Neural progenitor cell (in vitro differentiated cells): ENCODE measurements around the gene RNF222. TPM values are rescaled to one million over a fixed set of nuclear protein-coding genes. Genes with fewer than 3 reads are reported as not detected.
"Not testable (repeated sequence)": the region's sequence is repeated elsewhere in the genome, so short reads cannot be mapped to it uniquely, and the experiment has no call there.

Source experiments
- DNase-seq: peaks from one replicate; pipeline ENCODE4 v3.0.0-alpha.2; 2016; ENCODE audit warnings: low spot score
- H2AFZ ChIP-seq: fragments of 200-600 bp; sonication (generic); replicated peaks from 2 replicates; pipeline ENCODE4 v1.6.1; 2016; ENCODE audit warnings: antibody characterized with exemption
- H3F3A ChIP-seq: fragments of 200-600 bp; sonication (generic); 2 replicates; pipeline ENCODE4 v1.6.1; 2016; ENCODE audit warnings: antibody characterized with exemption, low read depth
- H3K27ac ChIP-seq: fragments of 200-600 bp; sonication (generic); 2 replicates; pipeline ENCODE4 v1.5.1; 2016; ENCODE audit warnings: mild to moderate bottlenecking
- H3K27me3 ChIP-seq: fragments of 200-600 bp; sonication (generic); 2 replicates; pipeline ENCODE4 v1.6.1; 2016; ENCODE audit warnings: mild to moderate bottlenecking, moderate library complexity
- H3K36me3 ChIP-seq: fragments of 200-600 bp; sonication (generic); 2 replicates; pipeline ENCODE4 v1.5.1; 2016
- H3K4me1 ChIP-seq: fragments of 200-600 bp; sonication (generic); 2 replicates; pipeline ENCODE4 v1.6.1; 2016; ENCODE audit warnings: mixed run types
- H3K4me2 ChIP-seq: fragments of 200-600 bp; sonication (generic); 2 replicates; pipeline ENCODE4 v1.6.1; 2016
- H3K4me3 ChIP-seq: fragments of 200-600 bp; sonication (generic); 2 replicates; pipeline ENCODE4 v1.5.1; 2016
- H3K79me2 ChIP-seq: fragments of 200-600 bp; sonication (generic); 2 replicates; pipeline ENCODE4 v1.6.1; 2016; ENCODE audit warnings: low read depth
- H3K9ac ChIP-seq: fragments of 200-600 bp; sonication (generic); 2 replicates; pipeline ENCODE4 v1.6.1; 2016
- H3K9me3 ChIP-seq: fragments of 200-600 bp; sonication (generic); 2 replicates; pipeline ENCODE4 v1.5.1; 2016; ENCODE audit warnings: low read depth
- H4K20me1 ChIP-seq: fragments of 200-600 bp; sonication (generic); 2 replicates; pipeline ENCODE4 v1.6.1; 2016; ENCODE audit warnings: low read depth
- H3K27ac Mint-ChIP-seq: 3 replicates; pipeline ENCODE4 v1.8.0; 2021; ENCODE audit warnings: mixed read lengths
- H3K27me3 Mint-ChIP-seq: 2 replicates; pipeline ENCODE4 v1.8.0; 2022; ENCODE audit warnings: low read depth, mild to moderate bottlenecking, inconsistent platforms, moderate library complexity, mixed read lengths; ENCODE audit not compliant: insufficient read depth
- H3K36me3 Mint-ChIP-seq: 3 replicates; pipeline ENCODE4 v1.8.0; 2021; ENCODE audit warnings: mixed read lengths
- H3K4me1 Mint-ChIP-seq: 3 replicates; pipeline ENCODE4 v1.8.0; 2021; ENCODE audit warnings: mixed read lengths
- H3K4me3 Mint-ChIP-seq: 3 replicates; pipeline ENCODE4 v1.8.0; 2021; ENCODE audit warnings: mild to moderate bottlenecking, moderate library complexity, mixed read lengths
- H3K9me3 Mint-ChIP-seq: 3 replicates; pipeline ENCODE4 v1.8.0; 2020; ENCODE audit warnings: mixed read lengths
- EZH2 ChIP-seq: fragments of 200-600 bp; sonication (generic); IDR thresholded peaks from 2 replicates; pipeline ENCODE4 v1.6.1; 2017; ENCODE audit warnings: antibody characterized with exemption, mild to moderate bottlenecking, moderate library complexity
- EZH2phosphoT487 ChIP-seq: fragments of 200-600 bp; sonication (generic); IDR thresholded peaks from 2 replicates; pipeline ENCODE4 v1.6.1; 2017; ENCODE audit warnings: antibody characterized with exemption
- total RNA-seq: library from RNA; depleted of rRNA; stranded (reverse); fragments of >200 nt; gene quantifications from 2 replicates; pipeline ENCODE4 v1.2.3, GENCODE V29; 2015; ENCODE audit warnings: low replicate concordance
- TF ChIP-seq, protein P1 (sequence below): fragments of 200-600 bp; sonication (generic); IDR thresholded peaks from 2 replicates; pipeline ENCODE4 v1.5.1; 2017; ENCODE audit warnings: antibody characterized with exemption, mild to moderate bottlenecking

The RNF222 gene
- total RNA-seq, 1 donor from 2014 or later = not detected

GRCh38 chr17:8402921-8403536 lies 5.4 kb upstream of the RNF222 start:
- no peaks in the 10 kb centered on the region for H3K36me3 ChIP-seq
- Mint-ChIP-seq H3K4me3 (no peak overlapping the region), H3K27ac (no peak overlapping the region), H3K36me3 (no peaks in the 10 kb centered on the region), H3K27me3 (peaks cover 6% of the 10 kb centered on the region), H3K4me1 (peaks cover 2% of the 10 kb centered on the region), H3K9me3 (no peaks in the 10 kb centered on the region)
- no peaks in the 10 kb centered on the region for H4K20me1 ChIP-seq
- no peak overlapping the region for H3K4me2 ChIP-seq
- no peak for DNase-seq
- no peak for TF ChIP-seq EZH2phosphoT487
- TF ChIP-seq, protein P1, sequence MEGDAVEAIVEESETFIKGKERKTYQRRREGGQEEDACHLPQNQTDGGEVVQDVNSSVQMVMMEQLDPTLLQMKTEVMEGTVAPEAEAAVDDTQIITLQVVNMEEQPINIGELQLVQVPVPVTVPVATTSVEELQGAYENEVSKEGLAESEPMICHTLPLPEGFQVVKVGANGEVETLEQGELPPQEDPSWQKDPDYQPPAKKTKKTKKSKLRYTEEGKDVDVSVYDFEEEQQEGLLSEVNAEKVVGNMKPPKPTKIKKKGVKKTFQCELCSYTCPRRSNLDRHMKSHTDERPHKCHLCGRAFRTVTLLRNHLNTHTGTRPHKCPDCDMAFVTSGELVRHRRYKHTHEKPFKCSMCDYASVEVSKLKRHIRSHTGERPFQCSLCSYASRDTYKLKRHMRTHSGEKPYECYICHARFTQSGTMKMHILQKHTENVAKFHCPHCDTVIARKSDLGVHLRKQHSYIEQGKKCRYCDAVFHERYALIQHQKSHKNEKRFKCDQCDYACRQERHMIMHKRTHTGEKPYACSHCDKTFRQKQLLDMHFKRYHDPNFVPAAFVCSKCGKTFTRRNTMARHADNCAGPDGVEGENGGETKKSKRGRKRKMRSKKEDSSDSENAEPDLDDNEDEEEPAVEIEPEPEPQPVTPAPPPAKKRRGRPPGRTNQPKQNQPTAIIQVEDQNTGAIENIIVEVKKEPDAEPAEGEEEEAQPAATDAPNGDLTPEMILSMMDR = no peak
- TF ChIP-seq EZH2 = no peak
- H3K9me3 ChIP-seq = no peaks in the 10 kb centered on the region
- H3K4me1 ChIP-seq = no peaks in the 10 kb centered on the region
- H3K79me2 ChIP-seq = no peaks in the 10 kb centered on the region
- no peaks in the 10 kb centered on the region for H3K27me3 ChIP-seq
- no peak overlapping the region for H3K27ac ChIP-seq
- no peak overlapping the region for H3K4me3 ChIP-seq
- no peak overlapping the region for H2AFZ ChIP-seq
- no peaks in the 10 kb centered on the region for H3F3A ChIP-seq
- H3K9ac ChIP-seq = no peak overlapping the region

DNA sequence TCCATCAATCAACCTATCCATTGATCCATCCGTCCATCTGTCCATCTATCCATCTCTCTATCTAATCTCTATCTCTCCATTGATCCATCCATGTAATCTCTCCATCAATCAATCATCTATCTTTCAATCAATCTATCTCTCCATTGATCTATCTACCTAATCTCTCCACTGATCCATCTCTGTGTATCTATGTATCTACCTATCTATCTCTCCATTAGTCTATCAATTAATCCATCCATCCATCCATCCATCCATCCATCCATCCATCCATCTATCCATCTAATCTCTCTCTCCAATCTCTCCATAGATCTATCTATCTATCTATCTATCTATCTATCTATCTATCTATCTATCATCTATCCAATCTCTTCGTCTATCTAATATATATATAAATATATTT lies 3.5 kb upstream of the RNF222 start:
- no peaks in the 10 kb centered on the region for H3K9me3 ChIP-seq

GRCh38 chr17:8398980-8399379 lies 1.4 kb upstream of the RNF222 start:
- H3K36me3 Mint-ChIP-seq = no peaks in the 10 kb centered on the region
- H3K4me1 Mint-ChIP-seq = no peaks in the 10 kb centered on the region
- Histone ChIP-seq H2AFZ (no peak overlapping the region), H4K20me1 (no peaks in the 10 kb centered on the region), H3K9ac (no peak overlapping the region), H3K9me3 (no peaks in the 10 kb centered on the region), H3K36me3 (no peaks in the 10 kb centered on the region), H3K27me3 (peaks cover 19% of the 10 kb centered on the region), H3K4me3 (no peak overlapping the region), H3K4me2 (no peak overlapping the region), H3K79me2 (no peaks in the 10 kb centered on the region), H3F3A (no peaks in the 10 kb centered on the region), H3K27ac (no peak overlapping the region), H3K4me1 (no peaks in the 10 kb centered on the region)
- H3K9me3 Mint-ChIP-seq = no peaks in the 10 kb centered on the region
- no peak overlapping the region for H3K4me3 Mint-ChIP-seq
- no peak for DNase-seq
- H3K27ac Mint-ChIP-seq = no peak overlapping the region
- TF ChIP-seq EZH2 (no peak), EZH2phosphoT487 (no peak)
- TF ChIP-seq, protein P1 = no peak
- H3K27me3 Mint-ChIP-seq = peaks cover 9% of the 10 kb centered on the region

More for the DNA sequence above, 3.5 kb upstream of the RNF222 start:
- DNase-seq = no peak
- Histone ChIP-seq H3K27me3 (peaks cover 9% of the 10 kb centered on the region), H3K79me2 (no peaks in the 10 kb centered on the region), H3K4me3 (no peak overlapping the region), H3K9ac (no peak overlapping the region), H3F3A (no peaks in the 10 kb centered on the region), H3K36me3 (no peaks in the 10 kb centered on the region), H3K27ac (no peak overlapping the region), H2AFZ (no peak overlapping the region), H4K20me1 (no peaks in the 10 kb centered on the region), H3K4me1 (no peaks in the 10 kb centered on the region), H3K4me2 (no peak overlapping the region)
- H3K9me3 Mint-ChIP-seq = no peaks in the 10 kb centered on the region
- H3K4me3 Mint-ChIP-seq = no peak overlapping the region
- H3K27ac Mint-ChIP-seq = no peak overlapping the region
- no peaks in the 10 kb centered on the region for H3K4me1 Mint-ChIP-seq
- peaks cover 7% of the 10 kb centered on the region for H3K27me3 Mint-ChIP-seq
- TF ChIP-seq EZH2phosphoT487 (no peak), EZH2 (no peak)
- TF ChIP-seq, protein P1 = no peak
- H3K36me3 Mint-ChIP-seq = no peaks in the 10 kb centered on the region

DNA sequence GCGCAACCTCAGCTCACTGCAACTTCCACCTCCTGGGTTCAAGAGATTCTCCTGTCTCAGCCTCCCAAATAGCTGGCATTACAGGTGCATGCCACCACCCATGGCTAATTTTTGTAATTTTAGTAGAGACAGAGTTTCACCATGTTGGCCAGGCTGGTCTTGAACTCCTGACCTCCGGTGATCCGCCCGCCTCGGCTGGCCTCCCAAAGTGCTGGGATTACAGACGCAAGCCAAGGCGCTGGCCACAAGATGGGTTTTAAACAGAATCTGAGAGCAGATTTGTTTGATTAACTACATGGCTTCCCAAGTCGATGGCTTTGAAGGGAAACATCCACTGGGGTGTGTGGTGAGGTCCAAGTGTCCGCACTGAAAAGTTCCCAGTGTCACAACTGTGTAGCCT lies 3.1 kb downstream of the RNF222 start:
- H3K27me3 ChIP-seq = peaks cover 19% of the 10 kb centered on the region
- not testable (repeated sequence) for H3K4me3 Mint-ChIP-seq, H3K9ac ChIP-seq, DNase-seq, H3K27me3 Mint-ChIP-seq, H3K27ac Mint-ChIP-seq, H3K36me3 ChIP-seq, H3K4me1 ChIP-seq, H3K79me2 ChIP-seq, H3K9me3 ChIP-seq, H4K20me1 ChIP-seq, H3K36me3 Mint-ChIP-seq, H3K9me3 Mint-ChIP-seq, H3K4me1 Mint-ChIP-seq, H3K4me3 ChIP-seq, H3K27ac ChIP-seq, H2AFZ ChIP-seq, H3F3A ChIP-seq, H3K4me2 ChIP-seq
